ENCODE results near the gene EHF.

DNA sequence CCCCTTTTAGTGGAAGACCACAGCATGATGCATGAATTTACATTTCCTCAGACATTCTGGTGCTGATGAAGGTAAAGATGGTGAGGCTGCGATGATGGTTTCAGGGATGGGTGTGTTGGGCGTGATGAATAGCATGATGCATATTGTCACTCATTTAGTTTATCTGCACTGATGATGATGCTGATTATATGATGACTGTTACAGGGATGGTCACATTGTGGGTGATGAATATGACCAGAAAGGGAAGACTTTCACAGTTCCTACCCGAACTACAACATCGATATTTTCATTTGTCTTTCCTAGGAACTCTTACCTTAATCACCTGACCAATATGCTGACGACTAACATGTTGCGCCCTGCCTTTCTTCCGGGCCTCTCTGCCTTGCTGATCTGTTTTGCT, 47.4 kb upstream of the EHF start:
- TF ChIP-seq, protein P1, sequence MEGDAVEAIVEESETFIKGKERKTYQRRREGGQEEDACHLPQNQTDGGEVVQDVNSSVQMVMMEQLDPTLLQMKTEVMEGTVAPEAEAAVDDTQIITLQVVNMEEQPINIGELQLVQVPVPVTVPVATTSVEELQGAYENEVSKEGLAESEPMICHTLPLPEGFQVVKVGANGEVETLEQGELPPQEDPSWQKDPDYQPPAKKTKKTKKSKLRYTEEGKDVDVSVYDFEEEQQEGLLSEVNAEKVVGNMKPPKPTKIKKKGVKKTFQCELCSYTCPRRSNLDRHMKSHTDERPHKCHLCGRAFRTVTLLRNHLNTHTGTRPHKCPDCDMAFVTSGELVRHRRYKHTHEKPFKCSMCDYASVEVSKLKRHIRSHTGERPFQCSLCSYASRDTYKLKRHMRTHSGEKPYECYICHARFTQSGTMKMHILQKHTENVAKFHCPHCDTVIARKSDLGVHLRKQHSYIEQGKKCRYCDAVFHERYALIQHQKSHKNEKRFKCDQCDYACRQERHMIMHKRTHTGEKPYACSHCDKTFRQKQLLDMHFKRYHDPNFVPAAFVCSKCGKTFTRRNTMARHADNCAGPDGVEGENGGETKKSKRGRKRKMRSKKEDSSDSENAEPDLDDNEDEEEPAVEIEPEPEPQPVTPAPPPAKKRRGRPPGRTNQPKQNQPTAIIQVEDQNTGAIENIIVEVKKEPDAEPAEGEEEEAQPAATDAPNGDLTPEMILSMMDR (tag by site-specific recombination; IDR thresholded peaks at IDR 0.05), result no peak
- TF ChIP-seq ZNF174 (tag by site-specific recombination; IDR thresholded peaks at IDR 0.05) (no peak), ZNF114 (tag by site-specific recombination; IDR thresholded peaks at IDR 0.05) (no peak), ZNF658 (tag by site-specific recombination; IDR thresholded peaks at IDR 0.05) (no peak), ZNF549 (tag by site-specific recombination; IDR thresholded peaks at IDR 0.05) (no peak), ZBTB1 (tag by site-specific recombination; IDR thresholded peaks at IDR 0.05) (no peak), ZNF391 (tag by site-specific recombination; IDR thresholded peaks at IDR 0.05; ENCODE audit: borderline replicate concordance, low read depth) (no peak), MYNN (tag by site-specific recombination; IDR thresholded peaks at IDR 0.05; ENCODE audit: borderline replicate concordance) (no peak), TCF7L2 (IDR thresholded peaks at IDR 0.05; ENCODE audit: borderline replicate concordance, low read depth, low read length) (no peak), ZNF140 (tag by site-specific recombination; IDR thresholded peaks at IDR 0.05) (no peak)
- TF ChIP-seq, protein P2, sequence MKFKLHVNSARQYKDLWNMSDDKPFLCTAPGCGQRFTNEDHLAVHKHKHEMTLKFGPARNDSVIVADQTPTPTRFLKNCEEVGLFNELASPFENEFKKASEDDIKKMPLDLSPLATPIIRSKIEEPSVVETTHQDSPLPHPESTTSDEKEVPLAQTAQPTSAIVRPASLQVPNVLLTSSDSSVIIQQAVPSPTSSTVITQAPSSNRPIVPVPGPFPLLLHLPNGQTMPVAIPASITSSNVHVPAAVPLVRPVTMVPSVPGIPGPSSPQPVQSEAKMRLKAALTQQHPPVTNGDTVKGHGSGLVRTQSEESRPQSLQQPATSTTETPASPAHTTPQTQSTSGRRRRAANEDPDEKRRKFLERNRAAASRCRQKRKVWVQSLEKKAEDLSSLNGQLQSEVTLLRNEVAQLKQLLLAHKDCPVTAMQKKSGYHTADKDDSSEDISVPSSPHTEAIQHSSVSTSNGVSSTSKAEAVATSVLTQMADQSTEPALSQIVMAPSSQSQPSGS (tag by site-specific recombination; IDR thresholded peaks at IDR 0.05; ENCODE audit: low read depth), result no peak
